GM18867 (cell line): Measurements from ENCODE around the gene CLDN8.

ENCODE experiments used
- ATAC-seq: cut with Tn5 transposase; IDR thresholded peaks from one replicate; pipeline ENCODE4 v1.9.1; 2021; ENCODE audit warnings: mild to moderate bottlenecking, moderate library complexity; ENCODE audit not compliant: unreplicated experiment

CLDN8 gene

GRCh38 chr21:30216041-30216723 lies at the start of gene CLDN8:
Gene CLDN8, minus strand, starts transcription at chr21:30216097. Its CDS starts 172 bp downstream, at chr21:30215925.
- no peak for ATAC-seq

- peak; percentile 69 for ATAC-seq
These were observed 41.9 kb upstream of the CLDN8 start for GRCh38 chr21:30257773-30258172.

DNA sequence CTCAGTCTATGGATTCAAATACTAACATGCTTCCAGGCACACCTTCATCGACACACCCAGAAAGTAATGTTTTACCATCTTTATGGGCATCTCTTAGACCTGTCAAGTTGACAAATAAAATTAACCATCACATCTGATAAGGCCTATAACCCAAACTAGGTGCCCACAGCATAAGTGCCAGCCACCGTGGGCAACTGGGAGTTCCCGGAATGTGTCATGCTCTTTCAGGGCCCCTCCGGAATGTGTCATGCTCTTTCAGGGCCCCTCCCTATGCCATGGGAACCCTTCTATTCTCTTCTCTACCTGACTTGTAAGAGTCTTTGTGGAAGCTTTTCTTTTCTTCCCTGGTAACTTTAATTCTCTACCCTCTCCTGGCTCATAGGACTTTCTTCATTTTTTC lies 40.2 kb upstream of the CLDN8 start:
- no peak for ATAC-seq

GRCh38 chr21:30255679-30256078 lies 39.8 kb upstream of the CLDN8 start:
- no peak for ATAC-seq

DNA sequence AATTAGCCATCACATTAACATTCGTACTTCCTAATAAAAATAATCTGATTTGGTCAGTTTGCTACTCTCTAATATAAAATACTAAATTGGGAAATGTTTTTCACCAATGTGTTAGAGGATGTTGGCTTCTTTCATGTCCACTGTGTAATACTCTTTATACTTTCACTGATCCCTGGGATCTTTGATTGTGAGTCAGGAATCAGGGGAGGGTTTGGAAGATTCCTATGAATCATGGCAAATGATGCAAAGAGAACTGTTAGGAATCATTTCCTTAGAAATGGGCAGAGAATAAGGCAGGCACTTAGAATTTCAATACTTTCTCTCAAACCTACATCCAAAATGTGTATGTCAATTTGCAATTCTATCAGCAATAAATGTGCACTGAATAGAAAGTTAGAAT lies 35.9 kb upstream of the CLDN8 start:
- no peak for ATAC-seq

- no peak for ATAC-seq
These were observed 34.0 kb upstream of the CLDN8 start for GRCh38 chr21:30249936-30250335.

DNA sequence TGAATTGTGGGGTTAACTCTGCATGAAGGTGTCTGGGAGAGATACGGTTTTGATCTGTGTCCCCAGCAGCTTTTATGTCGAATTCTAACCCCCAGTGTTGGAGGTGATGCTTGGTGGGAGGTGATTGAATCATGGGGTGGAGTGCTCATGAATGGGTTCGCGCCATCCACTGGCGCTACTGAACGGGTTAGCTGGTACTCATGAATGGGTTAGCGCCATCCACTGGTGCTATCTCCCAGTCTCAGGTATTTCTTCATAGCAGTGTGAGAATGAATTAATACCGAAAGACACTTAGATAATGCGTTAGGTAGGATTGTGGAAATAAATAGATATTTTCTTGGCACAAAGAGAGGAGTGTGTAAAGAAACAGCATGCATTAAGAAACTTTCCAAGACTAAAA lies 32.9 kb upstream of the CLDN8 start:
- ATAC-seq = no peak

DNA sequence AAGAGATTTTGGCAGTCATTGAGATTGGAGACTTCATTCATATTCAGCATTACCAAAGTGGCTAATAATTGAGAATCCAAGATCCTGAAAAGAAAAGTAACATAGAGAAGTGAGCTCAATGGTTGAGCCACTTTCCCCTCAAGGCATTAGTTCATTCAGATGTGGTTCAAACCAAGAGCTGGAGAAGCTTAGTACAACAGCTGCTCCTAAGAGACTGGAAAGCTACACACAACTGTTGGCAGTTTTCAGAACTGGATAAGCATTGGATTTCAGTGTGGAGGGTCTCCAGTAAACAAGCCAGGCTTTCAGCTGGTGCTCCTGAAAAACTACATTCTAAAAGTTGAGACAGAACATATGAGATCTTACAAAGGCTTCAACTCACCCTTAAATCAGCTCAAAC lies 29.2 kb upstream of the CLDN8 start:
- ATAC-seq = no peak

- no peak for ATAC-seq
These were observed 27.8 kb upstream of the CLDN8 start for GRCh38 chr21:30243691-30244090.

DNA sequence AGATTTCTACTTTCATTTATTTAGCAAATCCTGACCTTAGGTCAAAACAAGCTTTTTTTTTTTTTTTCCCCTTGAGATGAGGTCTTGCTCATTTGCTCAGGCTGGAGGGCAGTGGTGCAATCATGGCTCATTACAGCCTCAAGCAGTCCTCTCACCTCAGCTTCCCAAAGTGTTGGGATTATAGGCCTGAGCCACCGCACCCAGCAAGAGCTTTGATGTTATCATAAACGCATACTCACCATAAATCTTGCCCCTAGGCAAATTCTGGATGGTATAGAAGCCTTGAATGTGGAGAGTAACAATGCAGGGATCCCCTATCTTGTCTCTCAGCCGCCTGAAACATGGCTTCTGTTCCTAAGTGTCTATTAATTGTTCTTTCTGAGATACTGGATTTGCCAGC lies 24.8 kb upstream of the CLDN8 start:
- no peak for ATAC-seq

- no peak for ATAC-seq
These were observed 22.3 kb upstream of the CLDN8 start for GRCh38 chr21:30238168-30238567.

DNA sequence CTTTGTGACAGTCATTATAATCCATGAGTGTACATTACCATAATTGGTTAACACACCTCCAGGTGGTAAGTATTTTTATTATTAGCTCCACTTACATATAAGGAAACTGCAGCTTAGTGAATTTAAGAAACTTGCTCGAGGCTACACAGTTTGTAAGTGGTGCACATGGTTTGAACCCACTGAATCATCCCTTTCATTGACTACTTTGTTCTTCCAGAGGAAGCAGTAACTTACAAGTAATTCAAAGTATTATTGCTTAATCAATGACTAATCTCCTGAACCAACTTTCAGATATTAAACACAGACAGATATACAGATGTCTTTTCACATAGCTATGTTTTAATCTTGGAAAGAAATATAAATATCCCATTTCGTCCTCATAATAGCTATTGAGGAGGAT lies 18.7 kb upstream of the CLDN8 start:
- ATAC-seq = no peak

DNA sequence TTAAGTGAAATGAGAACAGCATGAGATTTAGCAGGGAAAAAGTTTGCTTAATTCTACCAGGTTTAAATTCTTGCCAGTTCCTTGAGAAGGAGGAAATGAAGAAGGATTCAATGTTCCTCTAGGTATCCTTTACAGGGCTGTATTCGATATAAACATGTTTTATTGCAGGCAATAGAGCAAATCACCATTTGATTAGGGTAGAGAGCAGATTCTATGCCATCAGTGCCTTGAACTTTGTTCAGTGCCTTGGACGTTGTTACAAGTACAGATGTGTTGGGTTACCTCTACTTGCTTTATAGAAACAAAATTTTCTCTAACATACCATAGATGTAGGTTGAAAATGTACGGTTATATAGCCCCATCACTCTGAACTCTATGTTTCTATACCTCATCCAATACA lies 18.2 kb upstream of the CLDN8 start:
- no peak for ATAC-seq

- ATAC-seq = no peak
These were observed 17.5 kb upstream of the CLDN8 start for GRCh38 chr21:30233228-30234020.

DNA sequence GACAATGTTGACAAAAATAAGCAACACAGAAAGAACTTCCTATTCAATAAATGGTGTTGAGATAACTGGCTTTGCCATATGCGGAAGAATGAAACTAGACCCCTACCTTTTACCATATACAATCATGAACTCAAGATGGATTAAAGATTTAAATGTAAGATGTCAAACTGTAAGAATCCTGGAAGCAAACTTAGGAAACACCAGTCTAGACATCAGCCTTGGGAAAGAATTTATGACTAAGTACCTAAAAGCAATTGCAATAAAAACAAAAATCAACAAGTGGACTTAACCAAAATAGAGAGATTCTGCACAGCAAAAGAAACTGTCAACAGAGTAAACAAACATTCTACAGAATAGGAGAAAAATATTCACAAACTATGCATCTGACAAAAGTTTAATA lies 16.1 kb upstream of the CLDN8 start:
- no peak for ATAC-seq

DNA sequence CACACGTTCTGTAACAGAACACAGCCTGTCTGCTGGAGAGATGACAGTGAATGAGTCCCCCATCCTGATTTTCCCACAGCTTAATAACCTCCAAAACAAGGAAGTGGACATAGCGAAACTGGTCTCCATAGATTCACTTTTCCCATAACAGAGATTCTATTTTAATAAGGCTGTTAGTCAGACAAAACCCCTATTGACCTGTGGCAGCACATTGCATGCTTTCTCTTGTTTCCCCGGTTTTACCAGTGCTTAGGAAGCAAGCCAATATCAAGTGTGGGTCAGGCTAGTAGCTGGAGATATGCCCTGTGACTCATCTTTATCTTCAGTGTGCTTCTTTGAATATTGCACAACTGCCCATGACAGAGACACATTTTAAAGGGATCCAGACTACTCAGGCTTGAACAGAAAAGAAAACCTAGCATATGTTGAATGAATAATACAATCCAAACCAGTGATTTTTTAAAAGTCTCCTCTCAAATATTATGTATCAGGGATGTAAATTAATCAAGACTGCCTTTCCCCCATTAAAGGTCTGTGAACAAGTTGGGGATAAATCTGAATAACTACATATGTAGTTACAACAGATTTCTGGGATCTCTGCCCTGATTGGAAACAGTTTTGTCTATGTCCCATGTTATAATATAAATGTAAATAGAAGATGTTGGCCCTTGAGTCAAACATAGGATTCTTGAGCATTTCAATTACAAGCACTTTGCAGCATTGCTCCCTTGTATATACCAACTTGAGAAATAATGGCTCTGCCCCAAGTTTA lies 11.9 kb upstream of the CLDN8 start:
- ATAC-seq = no peak

DNA sequence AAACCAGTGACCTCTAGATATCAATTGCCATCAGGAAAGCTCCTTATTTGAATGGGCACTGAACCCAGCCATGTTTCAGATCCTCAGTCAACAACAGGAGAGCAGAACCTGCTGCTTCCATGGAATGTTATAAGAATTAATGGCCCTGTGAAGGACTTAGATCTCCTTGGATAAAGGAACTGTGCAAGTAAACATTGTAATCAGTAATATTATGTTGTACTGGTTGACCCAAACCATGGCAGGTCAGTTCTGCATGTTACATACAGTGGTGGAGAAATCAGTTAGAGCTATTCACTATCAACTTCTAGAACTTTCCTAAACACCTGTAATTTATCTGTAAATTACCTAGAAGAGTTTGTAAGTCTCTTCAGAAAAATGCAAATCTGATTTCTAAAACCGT lies 11.2 kb upstream of the CLDN8 start:
- no peak for ATAC-seq

GRCh38 chr21:30223596-30223995 lies 7.7 kb upstream of the CLDN8 start:
- ATAC-seq = no peak

- ATAC-seq = no peak
These were observed 6.8 kb upstream of the CLDN8 start for GRCh38 chr21:30222724-30223123.

DNA sequence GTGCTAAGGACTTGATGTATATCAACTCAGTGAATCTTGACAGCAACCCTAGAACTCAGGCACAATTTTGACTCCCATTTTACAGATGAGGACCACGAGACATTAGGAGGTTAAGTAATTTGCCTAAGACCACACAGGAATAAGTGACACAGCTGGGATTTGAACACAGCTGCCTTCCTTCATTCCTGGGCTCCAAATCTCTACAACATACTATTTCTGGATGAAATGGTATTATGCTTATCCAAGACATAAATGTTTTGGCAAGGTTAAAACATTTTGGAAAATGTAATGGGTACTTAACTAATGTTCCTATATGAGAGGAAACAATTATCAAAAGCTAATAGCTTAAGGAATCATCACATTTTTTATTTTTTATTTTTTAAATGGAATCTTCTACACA lies 4.8 kb downstream of the CLDN8 start:
- no peak for ATAC-seq

- no peak for ATAC-seq
These were observed 6.3 kb downstream of the CLDN8 start for GRCh38 chr21:30209601-30210000.

DNA sequence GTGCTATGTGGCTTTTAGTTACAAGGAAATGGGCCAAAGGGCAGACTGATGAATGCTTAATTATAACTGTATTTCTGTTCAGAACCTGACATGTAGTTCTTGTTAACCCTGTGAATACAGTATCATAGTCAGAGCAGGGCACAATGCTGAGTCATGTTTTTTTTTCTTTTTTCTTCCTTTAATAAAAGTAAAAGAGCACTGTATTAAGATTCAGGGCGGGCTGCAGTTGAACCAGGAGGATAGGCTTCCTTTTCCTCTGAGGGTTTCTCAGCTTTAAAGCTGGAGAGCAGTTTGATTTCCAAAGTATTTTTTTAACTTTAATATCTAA lies 8.7 kb downstream of the CLDN8 start:
- no peak for ATAC-seq
